ENCODE results near the gene EYS. TPM values are rescaled to one million over a fixed set of nuclear protein-coding genes. Genes with fewer than 3 reads are reported as not detected.

The EYS gene
- total and polyA plus RNA-seq, 2 experiments from 2014 or later, result 0.04 TPM; not detected in 1

GRCh38 chr6:63705707-63706106 is 2001.3 kb downstream of the EYS start:
- Histone ChIP-seq H3K27me3 (replicated peaks; ENCODE audit: insufficient read depth) (no peaks in the 10 kb centered on the region), H2AFZ (no peak overlapping the region), H3K27ac (no peak overlapping the region), H3K9ac (no peak overlapping the region), H3K79me2 (ENCODE audit: insufficient read depth) (no peaks in the 10 kb centered on the region), H3K36me3 (ENCODE audit: low read depth) (peaks cover 70% of the 10 kb centered on the region), H3K9me2 (ENCODE audit: insufficient read depth) (no peaks in the 10 kb centered on the region), H4K20me1 (ENCODE audit: insufficient read depth) (no peaks in the 10 kb centered on the region), H3K4me1 (ENCODE audit: insufficient read depth) (no peaks in the 10 kb centered on the region), H3K9me3 (ENCODE audit: low read depth) (no peaks in the 10 kb centered on the region), H3F3A (ENCODE audit: insufficient read depth) (no peaks in the 10 kb centered on the region), H3K4me2 (ENCODE audit: unreplicated experiment) (no peak overlapping the region), H3K4me3 (no peak overlapping the region)
- in situ Hi-C loops (cut with MboI), result no loop called here
- TF ChIP-seq EZH2 (IDR thresholded peaks at IDR 0.05; ENCODE audit: insufficient read depth, poor library complexity, severe bottlenecking) (no peak), EZH2phosphoT487 (IDR thresholded peaks at IDR 0.05; ENCODE audit: insufficient read depth, low read depth) (no peak)
- DNase-seq, result peak; percentile 8
- WGBS, 2 experiments (ENCODE audit: low coverage in 1 of 2, low lambda C conversion rate in 2 of 2, missing lambda C conversion rate in 2 of 2), result 95 to 97% methylated on average over 2 of the region's 2 CpGs

GRCh38 chr6:63690221-63690620 is 2016.8 kb downstream of the EYS start:
- TF ChIP-seq EZH2phosphoT487 (IDR thresholded peaks at IDR 0.05; ENCODE audit: insufficient read depth, low read depth) (no peak), EZH2 (IDR thresholded peaks at IDR 0.05; ENCODE audit: insufficient read depth, poor library complexity, severe bottlenecking) (no peak)
- Histone ChIP-seq H3K27ac (no peak overlapping the region), H3K9me2 (ENCODE audit: insufficient read depth) (no peaks in the 10 kb centered on the region), H3K9ac (no peak overlapping the region), H3K79me2 (ENCODE audit: insufficient read depth) (peaks cover 9% of the 10 kb centered on the region), H3K4me1 (ENCODE audit: insufficient read depth) (no peaks in the 10 kb centered on the region), H4K20me1 (ENCODE audit: insufficient read depth) (peaks cover 4% of the 10 kb centered on the region; the same call in 1 of the 2 replicates), H3K4me3 (no peak overlapping the region), H3F3A (ENCODE audit: insufficient read depth) (0 out of 2 replicates have a peak, but pooled peaks cover 5% of the 10 kb centered on the region), H3K4me2 (ENCODE audit: unreplicated experiment) (no peak overlapping the region), H3K9me3 (ENCODE audit: low read depth) (no peaks in the 10 kb centered on the region), H3K27me3 (replicated peaks; ENCODE audit: insufficient read depth) (no peaks in the 10 kb centered on the region), H3K36me3 (ENCODE audit: low read depth) (peaks cover 31% of the 10 kb centered on the region; the same call in 1 of the 2 replicates), H2AFZ (no peak overlapping the region)
- DNase-seq, result no peak
- in situ Hi-C loops (cut with MboI), result no loop called here

- no peak overlapping the region for H2AFZ ChIP-seq
- in situ Hi-C loops (cut with MboI), result no loop called here
- no peaks in the 10 kb centered on the region for H3K9me2 ChIP-seq (ENCODE audit: insufficient read depth)
- H3K36me3 ChIP-seq (ENCODE audit: low read depth), result peaks cover 37% of the 10 kb centered on the region; the same call in 1 of the 2 replicates
- H3K4me3 ChIP-seq, result no peak overlapping the region
- H3K27me3 ChIP-seq (replicated peaks; ENCODE audit: insufficient read depth), result no peaks in the 10 kb centered on the region
- no peak overlapping the region for H3K9ac ChIP-seq
- no peaks in the 10 kb centered on the region for H3K4me1 ChIP-seq (ENCODE audit: insufficient read depth)
- H4K20me1 ChIP-seq (ENCODE audit: insufficient read depth), result peaks cover 4% of the 10 kb centered on the region; the same call in 1 of the 2 replicates
- no peaks in the 10 kb centered on the region for H3K9me3 ChIP-seq (ENCODE audit: low read depth)
- H3K27ac ChIP-seq, result no peak overlapping the region
- H3F3A ChIP-seq (ENCODE audit: insufficient read depth), result 0 out of 2 replicates have a peak, but pooled peaks cover 5% of the 10 kb centered on the region
- TF ChIP-seq EZH2 (IDR thresholded peaks at IDR 0.05; ENCODE audit: insufficient read depth, poor library complexity, severe bottlenecking), result no peak
- no peak for TF ChIP-seq EZH2phosphoT487 (IDR thresholded peaks at IDR 0.05; ENCODE audit: insufficient read depth, low read depth)
- WGBS, 2 experiments (ENCODE audit: low coverage in 1 of 2, low lambda C conversion rate in 2 of 2, missing lambda C conversion rate in 2 of 2), result 95 to 96% methylated on average over 2 of the region's 2 CpGs
- H3K4me2 ChIP-seq (ENCODE audit: unreplicated experiment), result no peak overlapping the region
- peaks cover 5% of the 10 kb centered on the region for H3K79me2 ChIP-seq (ENCODE audit: insufficient read depth)
- peak; percentile 7 for DNase-seq
These were observed 2017.6 kb downstream of the EYS start for GRCh38 chr6:63689421-63689820.

DNA sequence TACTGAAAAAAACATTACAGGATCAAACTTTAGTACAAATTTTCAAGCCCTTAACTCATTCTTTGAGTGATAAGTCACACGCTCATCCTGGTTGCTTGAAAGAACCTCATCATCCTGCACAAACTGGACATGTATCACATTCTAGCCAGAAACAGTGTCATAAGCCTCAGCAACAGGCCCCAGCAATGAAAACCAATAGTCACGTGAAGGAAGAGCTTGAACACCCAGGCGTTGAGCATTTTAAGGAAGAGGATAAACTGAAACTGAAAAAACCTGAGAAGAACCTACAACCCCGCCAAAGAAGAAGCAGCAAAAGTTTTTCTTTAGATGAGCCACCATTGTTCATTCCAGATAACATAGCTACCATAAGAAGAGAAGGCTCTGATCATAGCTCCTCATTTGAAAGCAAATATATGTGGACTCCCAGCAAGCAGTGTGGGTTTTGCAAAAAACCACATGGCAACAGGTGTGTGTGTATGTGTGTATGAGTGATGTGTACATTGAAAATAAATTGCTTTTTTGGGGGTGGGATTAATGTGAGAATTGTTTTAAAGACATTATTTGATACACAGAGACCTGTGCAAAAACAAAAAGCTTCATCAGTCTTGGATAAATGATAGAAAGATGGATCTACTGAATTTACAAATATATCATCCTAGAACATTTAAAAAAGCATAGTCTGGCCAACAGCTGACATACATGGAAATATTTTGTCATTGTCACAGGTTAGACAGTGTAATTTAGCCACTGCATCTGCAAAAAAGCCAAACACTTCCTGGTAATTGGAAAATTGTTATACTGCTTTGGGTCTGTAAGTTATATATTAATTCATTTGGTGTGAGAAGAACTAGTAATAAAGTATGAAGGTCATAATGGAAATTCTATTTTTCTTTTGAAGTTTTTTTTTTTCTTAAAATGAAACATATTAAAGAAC is 2021.3 kb downstream of the EYS start:
- H3K9me2 ChIP-seq (ENCODE audit: insufficient read depth), result no peaks in the 10 kb centered on the region
- H3F3A ChIP-seq (ENCODE audit: insufficient read depth), result 0 out of 2 replicates have a peak, but pooled peaks cover 5% of the 10 kb centered on the region
- H2AFZ ChIP-seq, result no peak overlapping the region
- H3K79me2 ChIP-seq (ENCODE audit: insufficient read depth), result peaks cover 40% of the 10 kb centered on the region
- no peak for TF ChIP-seq EZH2phosphoT487 (IDR thresholded peaks at IDR 0.05; ENCODE audit: insufficient read depth, low read depth)
- DNase-seq, result no peak
- H3K9me3 ChIP-seq (ENCODE audit: low read depth), result no peaks in the 10 kb centered on the region
- H3K27me3 ChIP-seq (replicated peaks; ENCODE audit: insufficient read depth), result no peaks in the 10 kb centered on the region
- no peak overlapping the region for H3K27ac ChIP-seq
- H3K9ac ChIP-seq, result no peak overlapping the region
- no peak overlapping the region for H3K4me3 ChIP-seq
- H4K20me1 ChIP-seq (ENCODE audit: insufficient read depth), result peaks cover 10% of the 10 kb centered on the region; the same call in 1 of the 2 replicates
- no peak overlapping the region for H3K4me2 ChIP-seq (ENCODE audit: unreplicated experiment)
- peaks cover 20% of the 10 kb centered on the region; the same call in 1 of the 2 replicates for H3K36me3 ChIP-seq (ENCODE audit: low read depth)
- WGBS, 2 experiments (ENCODE audit: low coverage in 1 of 2, low lambda C conversion rate in 2 of 2, missing lambda C conversion rate in 2 of 2), result 92 to 98% methylated on average over 4 of the region's 4 CpGs
- in situ Hi-C loops (cut with MboI), result no loop called here
- no peaks in the 10 kb centered on the region for H3K4me1 ChIP-seq (ENCODE audit: insufficient read depth)

Data from GM23248 (cell line).